CD4-positive, alpha-beta memory T cell (primary cell): ENCODE data around the gene RXRG. TPM values are rescaled to one million over a fixed set of nuclear protein-coding genes. Genes with fewer than 3 reads are reported as not detected.

Experiments used
- CTCF ChIA-PET: fragments of 350-600 bp; sonication (Branson Sonifier 250); formaldehyde crosslinking; loops from one replicate; lab custom pipeline; 2021; ENCODE audit warnings: inconsistent platforms; ENCODE audit not compliant: partially characterized antibody; lab: Charles Lee
- POLR2A ChIA-PET: fragments of 350-600 bp; sonication (Branson Sonifier 250); formaldehyde crosslinking; loops from one replicate; lab custom pipeline; 2021; ENCODE audit not compliant: partially characterized antibody; lab: Charles Lee
- DNase-seq, 5 donors: peaks; one replicate each; pipeline versions ENCODE4 v3.0.0 to v3.0.0-alpha.2; 2020 to 2022; ENCODE audit warnings: mixed read lengths in 1 of 5
- H3K27ac ChIP-seq: one replicate; pipeline ENCODE4 v1.7.0; 2013; ENCODE audit warnings: low read depth, low read length
- H3K27me3 ChIP-seq: 2 replicates; pipeline ENCODE4 v1.7.0; 2013; ENCODE audit warnings: mild to moderate bottlenecking, low read length, moderate library complexity; ENCODE audit not compliant: insufficient read depth
- H3K36me3 ChIP-seq: 2 replicates; pipeline ENCODE4 v1.7.0; 2013; ENCODE audit warnings: mild to moderate bottlenecking, low read length, moderate library complexity; ENCODE audit not compliant: insufficient read depth
- H3K4me1 ChIP-seq: 2 replicates; pipeline ENCODE4 v1.7.0; 2013; ENCODE audit warnings: mild to moderate bottlenecking, low read length, moderate library complexity; ENCODE audit not compliant: insufficient read depth
- H3K4me3 ChIP-seq, 2 donors: one replicate each; pipeline ENCODE4 v1.7.0; 2013; ENCODE audit warnings: low read length in 2 of 2, mild to moderate bottlenecking in 1 of 2
- H3K9me3 ChIP-seq, 2 donors: one replicate each; pipeline ENCODE4 v1.7.0; 2013; ENCODE audit warnings: low read length in 2 of 2, control low read depth in 1 of 2; ENCODE audit not compliant: control insufficient read depth in 1 of 2
- H3K27ac Mint-ChIP-seq, 7 donors: one replicate each; pipeline ENCODE4 v1.8.0; 2020 to 2021; ENCODE audit warnings: mixed read lengths in 7 of 7, mild to moderate bottlenecking in 6 of 7, inconsistent platforms in 3 of 7, moderate library complexity in 3 of 7
- H3K27me3 Mint-ChIP-seq, 2 donors: one replicate each; pipeline ENCODE4 v1.8.0; 2020 to 2021; ENCODE audit warnings: mixed read lengths in 2 of 2
- H3K36me3 Mint-ChIP-seq, 2 donors: one replicate each; pipeline ENCODE4 v1.8.0; 2020 to 2021; ENCODE audit warnings: mixed read lengths in 2 of 2, inconsistent platforms in 1 of 2, mild to moderate bottlenecking in 1 of 2
- H3K4me1 Mint-ChIP-seq, 4 donors: one replicate each; pipeline ENCODE4 v1.8.0; 2020 to 2021; ENCODE audit warnings: mixed read lengths in 4 of 4, mild to moderate bottlenecking in 1 of 4
- H3K4me3 Mint-ChIP-seq, 8 donors: one replicate each; pipeline ENCODE4 v1.8.0; 2020 to 2021; ENCODE audit warnings: mixed read lengths in 8 of 8, mild to moderate bottlenecking in 7 of 8, moderate library complexity in 6 of 8, inconsistent platforms in 3 of 8
- H3K9me3 Mint-ChIP-seq, 8 donors: one replicate each; pipeline ENCODE4 v1.8.0; 2020 to 2021; ENCODE audit warnings: mixed read lengths in 8 of 8, mild to moderate bottlenecking in 5 of 8, inconsistent platforms in 3 of 8, moderate library complexity in 1 of 8
- intact Hi-C: fragments of 100-400 bp; cut with micrococcal nuclease; formaldehyde crosslinking; loops from one replicate; pipeline ENCODE4 v1.15.1; 2023
- polyA plus RNA-seq, 2 donors: library from polyadenylated mRNA; unstranded; fragments of 300-500 nt; fragmentation: Illumina TruSeq; gene quantifications; one replicate each; pipeline ENCODE4 v1.2.3, GENCODE V29; 2021
- total RNA-seq, 2 experiments: library from RNA; stranded (reverse); gene quantifications; one replicate each; pipeline ENCODE4 v1.2.3, GENCODE V29; 2021

The RXRG gene
- total and polyA plus RNA-seq, 4 experiments from 2014 or later: not detected

GRCh38 chr1:165376041-165376810 is 68.7 kb downstream of the RXRG start:
- peak in 4 of 5 donors; percentile 7 to 45 (median 23) for DNase-seq
- Histone ChIP-seq H3K36me3 (no peaks in the 10 kb centered on the region), H3K9me3 (no peaks in the 10 kb centered on the region), H3K27me3 (peaks cover 26% of the 10 kb centered on the region), H3K4me3 (no peak overlapping the region), H3K4me1 (peaks cover 18% of the 10 kb centered on the region), H3K27ac (no peak overlapping the region)
- Mint-ChIP-seq H3K27ac (no peak overlapping the region), H3K27me3 (peaks cover 49 to 53% of the 10 kb centered on the region in 2 donors), H3K9me3 (no peaks in the 10 kb centered on the region), H3K36me3 (no peaks in the 10 kb centered on the region), H3K4me1 (peaks cover 16 to 26% (median 17%) of the 10 kb centered on the region in 4 donors), H3K4me3 (peak overlapping the region; percentile 75 to 88 (median 80))
- POLR2A ChIA-PET: no interaction called here
- intact Hi-C loops: no loop called here
- CTCF ChIA-PET: interaction anchor here (0.6 to 4.0 kb wide), 6 partner anchors 8 to 548 kb away, joined by 3 to 39 read pairs (median 6); no protein-coding TSS in a partner anchor

GRCh38 chr1:165375623-165376022 is 69.3 kb downstream of the RXRG start:
- Histone ChIP-seq H3K4me1 (peaks cover 18% of the 10 kb centered on the region), H3K27ac (no peak overlapping the region), H3K27me3 (peaks cover 26% of the 10 kb centered on the region), H3K4me3 (no peak overlapping the region), H3K9me3 (no peaks in the 10 kb centered on the region), H3K36me3 (no peaks in the 10 kb centered on the region)
- DNase-seq: no peak
- Mint-ChIP-seq H3K27me3 (peaks cover 54 to 56% of the 10 kb centered on the region in 2 donors), H3K4me1 (peaks cover 16 to 26% (median 17%) of the 10 kb centered on the region in 4 donors), H3K36me3 (no peaks in the 10 kb centered on the region), H3K27ac (no peak overlapping the region), H3K4me3 (peak overlapping the region in 5 of 8 donors; percentile 32 to 65 (median 53)), H3K9me3 (no peaks in the 10 kb centered on the region)
- ChIA-PET CTCF (interaction anchor here (0.6 to 4.0 kb wide), 7 partner anchors 8 to 549 kb away, joined by 3 to 39 read pairs (median 4); no protein-coding TSS in a partner anchor), POLR2A (no interaction called here)
- intact Hi-C loops: no loop called here

- Mint-ChIP-seq H3K36me3 (no peaks in the 10 kb centered on the region), H3K27ac (no peak overlapping the region), H3K9me3 (no peaks in the 10 kb centered on the region), H3K4me3 (no peak overlapping the region), H3K4me1 (peaks cover 11 to 29% (median 13%) of the 10 kb centered on the region in 4 donors), H3K27me3 (peaks cover 64 to 66% of the 10 kb centered on the region in 2 donors)
- CTCF ChIA-PET: interaction anchor here (1.1 to 5.4 kb wide), 3 partner anchors 11 to 17 kb away, joined by 6 to 74 read pairs (median 30); no protein-coding TSS in a partner anchor
- H3K4me1 ChIP-seq: peaks cover 14% of the 10 kb centered on the region
- H3K27me3 ChIP-seq: peaks cover 27% of the 10 kb centered on the region
- no peaks in the 10 kb centered on the region for H3K36me3 ChIP-seq
- no peak overlapping the region for H3K27ac ChIP-seq
- intact Hi-C loops: no loop called here
- no peak overlapping the region for H3K4me3 ChIP-seq
- no peak for DNase-seq
- no peaks in the 10 kb centered on the region for H3K9me3 ChIP-seq
- POLR2A ChIA-PET: no interaction called here
These were observed 73.2 kb downstream of the RXRG start for GRCh38 chr1:165371588-165372225.

- Mint-ChIP-seq H3K4me3 (no peak overlapping the region), H3K9me3 (no peaks in the 10 kb centered on the region), H3K27ac (peak overlapping the region in 1 of 7 donors; percentile 5), H3K36me3 (no peaks in the 10 kb centered on the region), H3K4me1 (peaks cover 0 to 10% (median 2%) of the 10 kb centered on the region in 4 donors), H3K27me3 (peaks cover 49 to 59% of the 10 kb centered on the region in 2 donors)
- no peaks in the 10 kb centered on the region for H3K36me3 ChIP-seq
- H3K4me3 ChIP-seq: no peak overlapping the region
- H3K27me3 ChIP-seq: peaks cover 15% of the 10 kb centered on the region
- DNase-seq: peak in 4 of 5 donors; percentile 27 to 51 (median 40)
- intact Hi-C loops: loop anchor here (2.0 kb wide), 1 partner anchor 23 kb away; no protein-coding TSS in a partner anchor
- CTCF ChIA-PET: interaction anchor here (0.9 to 5.4 kb wide), 17 partner anchors 7 to 375 kb away, joined by 3 to 115 read pairs (median 7); no protein-coding TSS in a partner anchor
- no peaks in the 10 kb centered on the region for H3K4me1 ChIP-seq
- no peaks in the 10 kb centered on the region for H3K9me3 ChIP-seq
- H3K27ac ChIP-seq: no peak overlapping the region
- POLR2A ChIA-PET: no interaction called here
These were observed 75.6 kb downstream of the RXRG start for GRCh38 chr1:165369255-165369848.

- POLR2A ChIA-PET: interaction anchor here (1.3 kb wide), 1 partner anchor 225 kb away, joined by 3 read pairs; no protein-coding TSS in a partner anchor
- H3K4me1 Mint-ChIP-seq: peaks cover 0 to 10% (median 2%) of the 10 kb centered on the region in 4 donors
- Histone ChIP-seq H3K27ac (no peak overlapping the region), H3K4me3 (no peak overlapping the region), H3K36me3 (no peaks in the 10 kb centered on the region), H3K4me1 (no peaks in the 10 kb centered on the region), H3K9me3 (no peaks in the 10 kb centered on the region), H3K27me3 (peaks cover 4% of the 10 kb centered on the region)
- peaks cover 0 to 1% (median 0%) of the 10 kb centered on the region in 8 donors for H3K9me3 Mint-ChIP-seq
- CTCF ChIA-PET: interaction anchor here (0.8 to 5.4 kb wide), 55 partner anchors 8 to 1111 kb away, joined by 3 to 115 read pairs (median 4); partner anchors contain the start of genes LMX1A and MGST3
- peaks cover 38 to 48% of the 10 kb centered on the region in 2 donors for H3K27me3 Mint-ChIP-seq
- intact Hi-C loops: loop anchor here (1.0 kb wide), 1 partner anchor 226 kb away; no protein-coding TSS in a partner anchor
- DNase-seq: peak; percentile 57 to 70 (median 63)
- no peak overlapping the region for H3K27ac Mint-ChIP-seq
- H3K4me3 Mint-ChIP-seq: no peak overlapping the region
- H3K36me3 Mint-ChIP-seq: no peaks in the 10 kb centered on the region
These were observed 77.4 kb downstream of the RXRG start for GRCh38 chr1:165367375-165367993.

GRCh38 chr1:165365341-165365740 is 79.6 kb downstream of the RXRG start:
- Mint-ChIP-seq H3K36me3 (no peaks in the 10 kb centered on the region), H3K4me1 (peaks cover 0 to 10% (median 2%) of the 10 kb centered on the region in 4 donors), H3K4me3 (no peak overlapping the region), H3K27ac (no peak overlapping the region), H3K27me3 (peaks cover 26 to 50% of the 10 kb centered on the region in 2 donors), H3K9me3 (peaks cover 0 to 1% (median 0%) of the 10 kb centered on the region in 8 donors)
- Histone ChIP-seq H3K4me3 (no peak overlapping the region), H3K27ac (no peak overlapping the region), H3K9me3 (no peaks in the 10 kb centered on the region), H3K36me3 (no peaks in the 10 kb centered on the region), H3K27me3 (peaks cover 4% of the 10 kb centered on the region), H3K4me1 (no peaks in the 10 kb centered on the region)
- intact Hi-C loops: no loop called here
- no peak for DNase-seq
- ChIA-PET POLR2A (no interaction called here), CTCF (interaction anchor here (0.9 to 5.3 kb wide), 5 partner anchors 14 to 228 kb away, joined by 3 to 69 read pairs (median 3); no protein-coding TSS in a partner anchor)
